PFSK-1 (cell line): ENCODE results near the gene NKAIN1.

ENCODE experiments used
- FOXP2 ChIP-seq: optimal IDR thresholded peaks from 2 replicates; pipeline ENCODE3; 2011; ENCODE audit warnings: borderline replicate concordance, control low read depth, inconsistent platforms; ENCODE audit not compliant: insufficient read depth; ENCODE audit errors: extremely low read length, extremely low read depth
- POLR2AphosphoS5 ChIP-seq: IDR thresholded peaks from 2 replicates; pipeline ENCODE4 v1.6.1; 2012; ENCODE audit warnings: low read depth, mild to moderate bottlenecking, control low read depth, low read length, moderate library complexity
- SIN3A ChIP-seq: IDR thresholded peaks from 2 replicates; pipeline ENCODE4 v1.6.1; 2012; ENCODE audit warnings: mild to moderate bottlenecking, low read length, moderate library complexity, borderline replicate concordance; ENCODE audit not compliant: insufficient read depth
- TAF1 ChIP-seq: IDR thresholded peaks from 2 replicates; pipeline ENCODE4 v1.6.1; 2012; ENCODE audit warnings: low read length, control low read depth, borderline replicate concordance; ENCODE audit not compliant: insufficient read depth
- TF ChIP-seq, protein P1 (sequence below), 2 experiments: IDR thresholded peaks; 2 replicates each; pipeline versions ENCODE4 v1.6.1 to v1.8.0; 2011 to 2012; ENCODE audit warnings: low read depth in 2 of 2, low read length in 2 of 2, control low read depth in 1 of 2, inconsistent platforms in 1 of 2, mild to moderate bottlenecking in 1 of 2, moderate library complexity in 1 of 2; ENCODE audit not compliant: insufficient read depth in 1 of 2

NKAIN1 gene

DNA sequence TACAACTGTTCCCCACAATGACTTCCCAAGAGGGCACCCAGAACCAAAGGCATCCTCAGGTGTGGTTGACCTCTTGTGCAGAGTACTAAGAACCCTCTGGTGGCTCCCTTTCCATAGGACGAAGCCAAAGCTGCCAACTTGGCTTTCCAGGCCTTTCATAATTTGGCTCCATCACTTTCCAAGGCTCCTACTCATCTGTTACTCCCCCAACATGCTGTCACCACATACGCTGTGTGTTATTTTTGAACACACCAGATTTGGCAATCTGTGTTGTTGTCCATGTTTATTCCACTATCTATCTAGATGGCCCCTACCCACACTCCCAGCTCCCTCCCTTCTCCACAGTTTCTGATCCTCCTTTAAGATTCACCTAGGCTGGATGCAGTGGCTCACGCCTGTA, 10.2 kb upstream of the NKAIN1 start:
- no peak for TF ChIP-seq TAF1
- no peak for TF ChIP-seq FOXP2
- no peak for TF ChIP-seq POLR2AphosphoS5
- TF ChIP-seq SIN3A: no peak
- TF ChIP-seq, protein P1, sequence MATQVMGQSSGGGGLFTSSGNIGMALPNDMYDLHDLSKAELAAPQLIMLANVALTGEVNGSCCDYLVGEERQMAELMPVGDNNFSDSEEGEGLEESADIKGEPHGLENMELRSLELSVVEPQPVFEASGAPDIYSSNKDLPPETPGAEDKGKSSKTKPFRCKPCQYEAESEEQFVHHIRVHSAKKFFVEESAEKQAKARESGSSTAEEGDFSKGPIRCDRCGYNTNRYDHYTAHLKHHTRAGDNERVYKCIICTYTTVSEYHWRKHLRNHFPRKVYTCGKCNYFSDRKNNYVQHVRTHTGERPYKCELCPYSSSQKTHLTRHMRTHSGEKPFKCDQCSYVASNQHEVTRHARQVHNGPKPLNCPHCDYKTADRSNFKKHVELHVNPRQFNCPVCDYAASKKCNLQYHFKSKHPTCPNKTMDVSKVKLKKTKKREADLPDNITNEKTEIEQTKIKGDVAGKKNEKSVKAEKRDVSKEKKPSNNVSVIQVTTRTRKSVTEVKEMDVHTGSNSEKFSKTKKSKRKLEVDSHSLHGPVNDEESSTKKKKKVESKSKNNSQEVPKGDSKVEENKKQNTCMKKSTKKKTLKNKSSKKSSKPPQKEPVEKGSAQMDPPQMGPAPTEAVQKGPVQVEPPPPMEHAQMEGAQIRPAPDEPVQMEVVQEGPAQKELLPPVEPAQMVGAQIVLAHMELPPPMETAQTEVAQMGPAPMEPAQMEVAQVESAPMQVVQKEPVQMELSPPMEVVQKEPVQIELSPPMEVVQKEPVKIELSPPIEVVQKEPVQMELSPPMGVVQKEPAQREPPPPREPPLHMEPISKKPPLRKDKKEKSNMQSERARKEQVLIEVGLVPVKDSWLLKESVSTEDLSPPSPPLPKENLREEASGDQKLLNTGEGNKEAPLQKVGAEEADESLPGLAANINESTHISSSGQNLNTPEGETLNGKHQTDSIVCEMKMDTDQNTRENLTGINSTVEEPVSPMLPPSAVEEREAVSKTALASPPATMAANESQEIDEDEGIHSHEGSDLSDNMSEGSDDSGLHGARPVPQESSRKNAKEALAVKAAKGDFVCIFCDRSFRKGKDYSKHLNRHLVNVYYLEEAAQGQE (IDR thresholded peaks at IDR 0.05; ENCODE audit: insufficient read depth in 1 of 2, low read depth in 2 of 2, low read length in 2 of 2): no peak

DNA sequence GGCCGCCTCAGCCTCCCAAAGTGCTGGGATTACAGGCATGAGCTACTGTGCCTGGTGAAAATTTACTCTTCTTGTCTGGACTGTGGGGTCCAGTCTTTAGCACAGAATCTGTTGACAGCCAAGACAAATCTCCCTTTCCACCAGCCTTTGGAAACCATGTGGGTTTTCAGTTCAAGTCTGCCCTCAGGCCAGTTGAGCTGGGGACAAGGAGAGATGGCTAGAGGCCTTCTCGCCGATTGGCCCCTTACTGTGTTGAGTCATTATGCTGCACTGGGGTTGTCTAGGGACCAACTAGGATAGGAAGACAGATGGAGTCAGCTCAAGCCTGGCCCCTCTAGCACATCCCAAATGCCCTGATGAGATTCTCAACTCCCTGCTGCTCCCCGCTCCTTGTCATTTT, 8.6 kb upstream of the NKAIN1 start:
- TF ChIP-seq FOXP2 (no peak), SIN3A (no peak), POLR2AphosphoS5 (no peak), TAF1 (no peak)
- TF ChIP-seq, protein P1 (IDR thresholded peaks at IDR 0.05; ENCODE audit: insufficient read depth in 1 of 2, low read depth in 2 of 2, low read length in 2 of 2): no peak

DNA sequence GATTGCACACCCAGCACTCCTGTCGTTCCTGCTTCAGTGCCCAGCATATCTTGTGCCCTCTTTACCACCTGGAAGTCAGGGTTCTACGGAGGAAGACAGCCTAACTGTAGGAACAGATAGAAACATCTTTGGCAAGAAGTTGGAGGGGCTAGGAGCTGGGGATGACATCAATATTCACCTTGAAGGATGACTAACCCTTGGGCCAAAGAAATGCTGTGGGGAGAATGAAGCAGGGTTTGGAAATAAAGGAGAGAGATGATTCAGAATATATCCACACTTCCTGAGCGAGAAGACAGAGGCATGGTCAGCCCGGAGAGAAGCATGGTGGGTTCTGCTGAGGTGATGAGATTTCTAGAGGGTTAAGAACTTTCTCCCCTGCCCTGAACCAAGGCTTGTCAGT, 4.6 kb upstream of the NKAIN1 start:
- TF ChIP-seq POLR2AphosphoS5 (no peak), SIN3A (no peak), TAF1 (no peak), FOXP2 (no peak)
- TF ChIP-seq, protein P1 (IDR thresholded peaks at IDR 0.05; ENCODE audit: insufficient read depth in 1 of 2, low read depth in 2 of 2, low read length in 2 of 2): no peak

DNA sequence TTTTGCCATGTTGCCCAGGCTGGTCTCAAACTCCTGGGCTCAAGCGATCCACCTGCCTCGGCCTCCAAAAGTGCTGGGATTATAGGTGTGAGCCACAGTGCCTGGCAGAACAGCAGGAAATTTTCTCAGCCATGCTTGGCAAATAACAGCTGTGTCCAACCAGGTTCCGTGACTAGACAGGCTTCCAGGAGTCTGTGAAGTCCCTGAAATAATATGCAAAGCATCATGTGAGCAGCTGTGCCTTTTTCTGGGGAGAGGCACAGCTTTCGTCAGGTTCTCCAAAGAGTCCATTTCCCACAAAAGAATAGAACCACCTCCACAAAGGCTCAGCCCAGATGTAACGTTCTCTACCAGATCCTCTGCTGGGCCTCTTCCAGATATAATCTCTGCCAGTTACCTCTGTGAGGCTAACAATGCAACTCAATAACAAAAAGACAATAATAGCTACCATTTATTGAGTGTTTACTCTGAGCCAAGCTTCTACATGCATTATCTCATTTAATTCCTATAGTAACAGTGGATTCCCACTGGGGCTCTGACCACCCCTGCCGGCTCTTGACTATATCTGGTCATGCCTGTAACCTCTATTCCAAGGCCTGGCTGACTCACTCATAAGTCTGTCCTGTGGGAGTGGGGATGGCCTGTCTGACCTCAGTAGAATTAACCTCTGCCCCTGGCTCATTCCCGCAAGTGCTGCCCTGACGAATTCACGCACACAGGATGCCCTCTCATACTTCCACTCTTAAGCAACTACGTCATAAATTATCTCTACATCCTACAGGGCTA, 4.0 kb upstream of the NKAIN1 start:
- TF ChIP-seq POLR2AphosphoS5: no peak

DNA sequence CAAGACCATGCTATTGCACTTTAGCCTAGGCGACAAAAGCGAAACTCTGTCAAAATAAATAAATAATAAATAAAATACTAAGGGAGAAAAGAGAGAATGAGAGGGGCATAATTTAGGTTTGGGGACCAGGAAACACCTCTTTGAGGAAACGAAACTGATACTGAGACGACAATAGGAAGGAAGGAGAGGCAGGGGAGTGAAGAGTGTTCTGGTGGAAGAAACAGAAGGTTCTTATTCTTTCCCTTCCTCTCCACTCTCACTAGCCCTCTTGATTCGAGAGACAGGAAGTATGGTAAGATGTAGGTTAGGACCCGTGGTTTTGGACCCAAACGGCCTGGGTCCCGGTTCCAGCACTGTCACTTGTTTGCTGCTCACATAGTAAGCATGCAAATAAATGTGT, 1.6 kb upstream of the NKAIN1 start:
- no peak for TF ChIP-seq TAF1
- no peak for TF ChIP-seq FOXP2
- TF ChIP-seq POLR2AphosphoS5: no peak
- TF ChIP-seq, protein P1 (IDR thresholded peaks at IDR 0.05; ENCODE audit: insufficient read depth in 1 of 2, low read depth in 2 of 2, low read length in 2 of 2): no peak
- no peak for TF ChIP-seq SIN3A
